HepG2 (cell line): ENCODE measurements around the gene EVA1A. TPM values are rescaled to one million over a fixed set of nuclear protein-coding genes. Genes with fewer than 3 reads are reported as not detected.

ENCODE experiments used
- GPBP1L1 ChIP-seq: sonication (generic); formaldehyde crosslinking; IDR thresholded peaks from 2 replicates; pipeline ENCODE4 v1.5.0; 2020; ENCODE audit warnings: mild to moderate bottlenecking, missing genetic modification reagents
- HNF1A ChIP-seq, 2 experiments: sonication (generic) in 1 of 2; formaldehyde crosslinking in 1 of 2; IDR thresholded peaks; 2 replicates each; pipeline versions ENCODE4 v1.4.0 to v1.6.1; 2016 to 2020; ENCODE audit warnings: borderline replicate concordance in 1 of 2, low read depth in 1 of 2, mild to moderate bottlenecking in 1 of 2, missing genetic modification reagents in 1 of 2
- MED13 ChIP-seq: sonication (generic); formaldehyde crosslinking; IDR thresholded peaks from 2 replicates; pipeline ENCODE4 v1.5.0; 2020; ENCODE audit warnings: missing genetic modification reagents
- MEIS2 ChIP-seq: sonication (generic); formaldehyde crosslinking; IDR thresholded peaks from 2 replicates; pipeline ENCODE4 v1.9.0; 2021; ENCODE audit warnings: mild to moderate bottlenecking, missing genetic modification reagents
- SMAD9 ChIP-seq: sonication (generic); formaldehyde crosslinking; IDR thresholded peaks from 2 replicates; pipeline ENCODE4 v1.5.1; 2020; ENCODE audit warnings: mild to moderate bottlenecking, missing genetic modification reagents
- ZMYM4 ChIP-seq: sonication (generic); formaldehyde crosslinking; IDR thresholded peaks from 2 replicates; pipeline ENCODE4 v1.8.1; 2023; ENCODE audit warnings: mild to moderate bottlenecking, missing genetic modification reagents
- ZNF18 ChIP-seq: sonication (generic); formaldehyde crosslinking; IDR thresholded peaks from 2 replicates; pipeline ENCODE4 v1.8.0; 2022; ENCODE audit warnings: mild to moderate bottlenecking, missing genetic modification reagents; ENCODE audit not compliant: insufficient replicate concordance
- ZNF766 ChIP-seq: sonication (generic); formaldehyde crosslinking; IDR thresholded peaks from 2 replicates; pipeline ENCODE4 v1.5.0; 2020; ENCODE audit warnings: missing genetic modification reagents, borderline replicate concordance
- polyA plus RNA-seq, 8 experiments: library from polyadenylated mRNA; depleted of rRNA in 3 of 8; stranded (reverse) in 7 of 8; unstranded in 1 of 8; fragments of >200 nt; fragmentation: Illumina TruSeq in 4 of 8; extraction: Trizol in 4 of 8; gene quantifications; 2 replicates each; pipeline versions ENCODE4 v1.2.1 to v1.2.3, GENCODE V29; 2011 to 2016; ENCODE audit warnings: low read depth in 4 of 8, missing spikeins in 1 of 8, mixed read lengths in 1 of 8; ENCODE audit not compliant: insufficient read depth in 1 of 8
- total RNA-seq, 5 experiments: library from RNA; depleted of rRNA; stranded (reverse); fragments of >200 nt; fragmentation: Illumina TruSeq; extraction: Trizol; gene quantifications; 2 replicates each; pipeline ENCODE4 v1.2.3, GENCODE V29; 2016; ENCODE audit warnings: low read depth in 1 of 5

EVA1A gene
- total and polyA plus RNA-seq, 2 of the 13 experiments (the other 11 are each of a cell fraction or from before 2014, with no cell fraction given) = 57.5 to 57.8 TPM

- TF ChIP-seq HNF1A (IDR thresholded peaks at IDR 0.05; ENCODE audit: low read depth) (no peak), HNF1A (CRISPR knock-in tag; IDR thresholded peaks at IDR 0.05; ENCODE audit: borderline replicate concordance) (no peak), SMAD9 (no peak), ZNF766 (CRISPR knock-in tag) (no peak), MEIS2 (CRISPR knock-in tag) (no peak), GPBP1L1 (no peak), MED13 (CRISPR knock-in tag) (no peak), ZMYM4 (CRISPR knock-in tag) (no peak), ZNF18 (CRISPR knock-in tag) (no peak)
Measured at GRCh38 chr2:75484840-75485239, 75.9 kb downstream of the EVA1A start (continued).
